SK-N-SH (cell line): ENCODE results near the gene OR6C74. TPM values are rescaled to one million over a fixed set of nuclear protein-coding genes. Genes with fewer than 3 reads are reported as not detected.

Experiments used
- CTCF ChIA-PET: fragments of 300-600, 350-600 bp; formaldehyde crosslinking; extraction: SDS; loops from one replicate; lab custom pipeline; 2021; lab: Yijun Ruan, JAX
- POLR2A ChIA-PET: fragments of 350-600 bp; sonication (Branson Sonifier 250); formaldehyde crosslinking; extraction: SDS; loops from one replicate; lab custom pipeline; 2020; ENCODE audit warnings: antibody characterized with exemption, inconsistent platforms; lab: Yijun Ruan, JAX
- DNase-seq: peaks from one replicate; pipeline ENCODE4 v3.0.0; 2012
- H2AFZ ChIP-seq: fragments of 200-600 bp; sonication (generic); 2 replicates; pipeline ENCODE4 v1.8.1; 2016; ENCODE audit warnings: antibody characterized with exemption, mild to moderate bottlenecking, low read depth
- H3F3A ChIP-seq: fragments of 200-600 bp; sonication (generic); replicated peaks from 2 replicates; pipeline ENCODE3; 2016; ENCODE audit warnings: antibody characterized with exemption, mild to moderate bottlenecking; ENCODE audit not compliant: insufficient read depth
- H3K27ac ChIP-seq, 2 experiments: fragments of 200-500 bp in 1 of 2; fragments of 200-600 bp in 1 of 2; sonication (Bioruptor generic) in 1 of 2; sonication (generic), shearing (Covaris generic) in 1 of 2; 2 replicates each; pipeline versions ENCODE4 v1.5.1 to v1.6.1; 2014 to 2016; ENCODE audit warnings: low read depth in 2 of 2, inconsistent platforms in 1 of 2, low read length in 1 of 2, mild to moderate bottlenecking in 1 of 2, mixed read lengths in 1 of 2
- H3K27me3 ChIP-seq: fragments of 200-600 bp; sonication (generic), shearing (Covaris generic); 2 replicates; pipeline ENCODE4 v1.6.1; 2016; ENCODE audit warnings: mixed run types; ENCODE audit not compliant: insufficient read depth
- H3K36me3 ChIP-seq, 2 experiments: fragments of 200-500 bp in 1 of 2; fragments of 200-600 bp in 1 of 2; sonication (Bioruptor generic) in 1 of 2; sonication (generic) in 1 of 2; replicated peaks in 1 of 2; 2 replicates each; pipeline versions ENCODE3 to v1.5.1; 2014 to 2016; ENCODE audit warnings: low read length in 1 of 2, mild to moderate bottlenecking in 1 of 2; ENCODE audit not compliant: insufficient read depth in 2 of 2, control insufficient read depth in 1 of 2
- H3K4me1 ChIP-seq, 2 experiments: fragments of 200-500 bp in 1 of 2; fragments of 200-600 bp in 1 of 2; sonication (Bioruptor generic) in 1 of 2; sonication (generic), shearing (Covaris generic) in 1 of 2; 2 replicates each; pipeline versions ENCODE4 v1.5.1 to v1.6.1; 2014 to 2016; ENCODE audit warnings: low read depth in 1 of 2, low read length in 1 of 2, mixed run types in 1 of 2; ENCODE audit not compliant: insufficient read depth in 2 of 2, control insufficient read depth in 1 of 2
- H3K4me2 ChIP-seq: fragments of 200-600 bp; sonication (generic), shearing (Covaris generic); 2 replicates; pipeline ENCODE4 v1.6.1; 2017; ENCODE audit warnings: mixed run types
- H3K4me3 ChIP-seq, 2 experiments: fragments of 200-500 bp in 1 of 2; fragments of 200-600 bp in 1 of 2; sonication (Bioruptor generic) in 1 of 2; sonication (generic), shearing (Covaris generic) in 1 of 2; 2 replicates each; pipeline versions ENCODE4 v1.5.1 to v1.8.1; 2014 to 2016; ENCODE audit warnings: low read depth in 2 of 2, inconsistent platforms in 1 of 2, low read length in 1 of 2, mild to moderate bottlenecking in 1 of 2, mixed read lengths in 1 of 2, moderate library complexity in 1 of 2
- H3K79me2 ChIP-seq: fragments of 200-600 bp; sonication (generic); 2 replicates; pipeline ENCODE4 v1.8.1; 2017; ENCODE audit warnings: mild to moderate bottlenecking; ENCODE audit not compliant: insufficient read depth
- H3K9ac ChIP-seq: fragments of 200-600 bp; sonication (generic); 2 replicates; pipeline ENCODE4 v1.6.1; 2017; ENCODE audit warnings: mixed run types
- H3K9me2 ChIP-seq: fragments of 200-600 bp; sonication (generic); 2 replicates; pipeline ENCODE4 v1.6.1; 2017; ENCODE audit warnings: mixed run types
- H3K9me3 ChIP-seq: fragments of 200-600 bp; sonication (generic); 2 replicates; pipeline ENCODE4 v1.6.1; 2017; ENCODE audit warnings: mixed run types, mild to moderate bottlenecking, moderate library complexity
- H4K20me1 ChIP-seq: fragments of 200-600 bp; sonication (generic); 2 replicates; pipeline ENCODE4 v1.6.1; 2017; ENCODE audit warnings: mild to moderate bottlenecking, mixed run types; ENCODE audit not compliant: insufficient read depth
- CHD2 ChIP-seq: fragments of 150-350 bp; IDR thresholded peaks from 2 replicates; pipeline ENCODE4 v1.6.1; 2018; ENCODE audit warnings: low read length; ENCODE audit not compliant: partially characterized antibody
- EP300 ChIP-seq, 2 experiments: IDR thresholded peaks; 2 replicates each; pipeline versions ENCODE4 v1.4.0 to v1.6.1; 2012; ENCODE audit warnings: borderline replicate concordance in 1 of 2, low read depth in 1 of 2, low read length in 1 of 2
- EZH2phosphoT487 ChIP-seq: fragments of 200-600 bp; sonication (generic); IDR thresholded peaks from 2 replicates; pipeline ENCODE4 v1.6.1; 2017; ENCODE audit warnings: low read depth, mixed run types, mild to moderate bottlenecking, antibody characterized with exemption, moderate library complexity, borderline replicate concordance
- FOXM1 ChIP-seq: IDR thresholded peaks from 2 replicates; pipeline ENCODE4 v1.4.0; 2012; ENCODE audit warnings: low read depth, mild to moderate bottlenecking
- GATA2 ChIP-seq: sonication (generic); formaldehyde crosslinking; IDR thresholded peaks from 2 replicates; pipeline ENCODE4 v1.5.0; 2020; ENCODE audit warnings: mild to moderate bottlenecking, missing genetic modification reagents
- IRF3 ChIP-seq: fragments of 150-350 bp; IDR thresholded peaks from 2 replicates; pipeline ENCODE4 v1.6.1; 2016; ENCODE audit warnings: mild to moderate bottlenecking, low read depth, low read length
- MAX ChIP-seq: IDR thresholded peaks from 2 replicates; pipeline ENCODE4 v1.4.0; 2012; ENCODE audit warnings: low read depth
- MEF2A ChIP-seq: IDR thresholded peaks from 2 replicates; pipeline ENCODE4 v1.4.0; 2012; ENCODE audit warnings: low read depth, borderline replicate concordance
- MXI1 ChIP-seq: IDR thresholded peaks from 2 replicates; pipeline ENCODE4 v1.6.1; 2012; ENCODE audit warnings: mild to moderate bottlenecking, low read depth, low read length, improper control_type of control experiment
- NFIC ChIP-seq: IDR thresholded peaks from 2 replicates; pipeline ENCODE4 v1.4.0; 2012; ENCODE audit warnings: borderline replicate concordance
- NRF1 ChIP-seq: IDR thresholded peaks from 2 replicates; pipeline ENCODE4 v1.6.1; 2012; ENCODE audit warnings: low read depth, mild to moderate bottlenecking, low read length
- PBX3 ChIP-seq: IDR thresholded peaks from 2 replicates; pipeline ENCODE4; 2012
- REST ChIP-seq: IDR thresholded peaks from 2 replicates; pipeline ENCODE4 v1.6.1; 2012; ENCODE audit warnings: mild to moderate bottlenecking, low read depth, low read length, moderate library complexity
- RXRA ChIP-seq: IDR thresholded peaks from 2 replicates; pipeline ENCODE4 v1.4.0; 2012; ENCODE audit warnings: low read depth, mild to moderate bottlenecking, borderline replicate concordance
- SMC3 ChIP-seq: IDR thresholded peaks from 2 replicates; pipeline ENCODE4 v1.6.1; 2012; ENCODE audit warnings: low read depth, low read length, improper control_type of control experiment
- TAF1 ChIP-seq: IDR thresholded peaks from 2 replicates; pipeline ENCODE4 v1.6.1; 2012; ENCODE audit warnings: low read depth, mild to moderate bottlenecking, low read length, moderate library complexity, borderline replicate concordance
- TEAD4 ChIP-seq: IDR thresholded peaks from 2 replicates; pipeline ENCODE4 v1.4.0; 2012; ENCODE audit warnings: mild to moderate bottlenecking, borderline replicate concordance; ENCODE audit not compliant: insufficient read depth
- USF1 ChIP-seq: IDR thresholded peaks from 2 replicates; pipeline ENCODE4 v1.4.0; 2012; ENCODE audit warnings: low read depth, borderline replicate concordance
- USF2 ChIP-seq: fragments of 150-350 bp; IDR thresholded peaks from 2 replicates; pipeline ENCODE4 v1.6.1; 2017; ENCODE audit warnings: antibody characterized with exemption, low read length, low read depth, borderline replicate concordance
- WGBS: methylation state at CpG from one replicate; pipeline ENCODE4 v1.1.6; 2017; ENCODE audit warnings: low lambda C conversion rate; 5-methylcytosine and 5-hydroxymethylcytosine counted together
- polyA plus RNA-seq, 3 experiments: library from polyadenylated mRNA; depleted of rRNA; stranded (reverse); fragments of >200 nt; gene quantifications; 2 replicates each; pipeline ENCODE4 v1.2.3, GENCODE V29; 2012

OR6C74 gene
- polyA plus RNA-seq, 1 of the 3 experiments (the other 2 are of a cell fraction) = not detected

- H3K27me3 ChIP-seq = no peaks in the 10 kb centered on the region; the same call in 1 of the 2 replicates
- 0% methylated on average over 2 of the region's 2 CpGs for WGBS
- no peak within 1 kb of the TSS for H2AFZ ChIP-seq
- H3K79me2 ChIP-seq = no peaks in the 10 kb centered on the region
- H3K9ac ChIP-seq = no peak within 1 kb of the TSS
- H3K9me3 ChIP-seq = no peaks in the 10 kb centered on the region
- H3K36me3 ChIP-seq = no peaks in the 10 kb centered on the region
- no peaks in the 10 kb centered on the region for H3F3A ChIP-seq
- no peak for DNase-seq
- no peak within 1 kb of the TSS for H3K4me3 ChIP-seq
- no peaks in the 10 kb centered on the region for H3K4me1 ChIP-seq
- no peak within 1 kb of the TSS for H3K27ac ChIP-seq
- TF ChIP-seq USF1 (no peak), TEAD4 (no peak), FOXM1 (no peak), SMC3 (no peak), GATA2 (CRISPR knock-in tag) (no peak), MEF2A (no peak), EP300 (IDR thresholded peaks at IDR 0.05; ENCODE audit: borderline replicate concordance in 1 of 2, low read depth in 1 of 2, low read length in 1 of 2) (no peak), EZH2phosphoT487 (no peak), MXI1 (no peak), NFIC (no peak), CHD2 (no peak), MAX (no peak), TAF1 (no peak), REST (no peak)
- no peak within 1 kb of the TSS for H3K4me2 ChIP-seq
- H4K20me1 ChIP-seq = no peaks in the 10 kb centered on the region
- ChIA-PET POLR2A (no interaction called here), CTCF (no interaction called here)
- H3K9me2 ChIP-seq = no peaks in the 10 kb centered on the region
These were observed 23.7 kb upstream of the OR6C74 start, which contains the start of gene OR10A7 for GRCh38 chr12:55220725-55221124. Gene OR10A7, plus strand, starts transcription at chr12:55221025. Its CDS starts 0 bp downstream, at chr12:55221025.

GRCh38 chr12:55226523-55226922, 17.9 kb upstream of the OR6C74 start:
- CTCF ChIA-PET = no interaction called here
- Histone ChIP-seq H4K20me1 (no peaks in the 10 kb centered on the region), H3K27me3 (no peaks in the 10 kb centered on the region), H3K36me3 (no peaks in the 10 kb centered on the region), H3K9me2 (no peaks in the 10 kb centered on the region), H3F3A (no peaks in the 10 kb centered on the region), H2AFZ (no peak overlapping the region), H3K9ac (no peak overlapping the region), H3K4me1 (no peaks in the 10 kb centered on the region), H3K79me2 (no peaks in the 10 kb centered on the region), H3K4me2 (no peak overlapping the region), H3K9me3 (no peaks in the 10 kb centered on the region), H3K4me3 (no peak overlapping the region), H3K27ac (no peak overlapping the region)
- no peak for DNase-seq
- WGBS = 0% methylated on average over 1 of the region's 1 CpG
- POLR2A ChIA-PET = no interaction called here
- TF ChIP-seq RXRA (no peak), NFIC (no peak), SMC3 (no peak), IRF3 (no peak), USF2 (no peak), NRF1 (no peak), PBX3 (no peak)
